Neural progenitor cell (in vitro differentiated cells): ENCODE results near the gene TFB2M.

Experiments used
- CTCF ChIP-seq: fragments of 200-600 bp; sonication (generic); IDR thresholded peaks from 2 replicates; pipeline ENCODE4 v1.5.1; 2017; ENCODE audit warnings: antibody characterized with exemption, mild to moderate bottlenecking
- EZH2 ChIP-seq: fragments of 200-600 bp; sonication (generic); IDR thresholded peaks from 2 replicates; pipeline ENCODE4 v1.6.1; 2017; ENCODE audit warnings: antibody characterized with exemption, mild to moderate bottlenecking, moderate library complexity
- EZH2phosphoT487 ChIP-seq: fragments of 200-600 bp; sonication (generic); IDR thresholded peaks from 2 replicates; pipeline ENCODE4 v1.6.1; 2017; ENCODE audit warnings: antibody characterized with exemption

GRCh38 chr1:246511203-246511602, 54.9 kb downstream of the TFB2M start:
- TF ChIP-seq CTCF (no peak), EZH2phosphoT487 (no peak), EZH2 (no peak)
